ENCODE measurements around the gene SNX22.

Gene SNX22

GRCh38 chr15:64155802-64156651 is 4.5 kb downstream of the SNX22 start:
- DNase-seq (ENCODE audit: low read depth in 1 of 2, low spot score in 1 of 2) = no peak

GRCh38 chr15:64156652-64157331 is 5.3 kb downstream of the SNX22 start:
- DNase-seq (ENCODE audit: low read depth in 1 of 2, low spot score in 1 of 2) = no peak

GRCh38 chr15:64157599-64158125 is 6.1 kb downstream of the SNX22 start:
- DNase-seq (ENCODE audit: low read depth in 1 of 2, low spot score in 1 of 2) = no peak

- DNase-seq (ENCODE audit: low read depth in 1 of 2, low spot score in 1 of 2) = no peak
Observed at GRCh38 chr15:64158363-64159134, 7.0 kb downstream of the SNX22 start.

GRCh38 chr15:64161688-64162477 is 10.4 kb downstream of the SNX22 start:
- no peak for DNase-seq (ENCODE audit: low read depth in 1 of 2, low spot score in 1 of 2)

GRCh38 chr15:64162478-64162868 is 10.9 kb downstream of the SNX22 start:
- DNase-seq (ENCODE audit: low read depth in 1 of 2, low spot score in 1 of 2) = peak in 1 of 2 donors; percentile 15

- DNase-seq (ENCODE audit: low read depth in 1 of 2, low spot score in 1 of 2) = peak; percentile 92 to 96
Observed at GRCh38 chr15:64162869-64163658, 11.5 kb downstream of the SNX22 start, which contains the start of gene PPIB. Gene PPIB (minus strand): TSS chr15:64163022. CDS start chr15:64162986, 36 bp downstream.

- DNase-seq (ENCODE audit: low read depth in 1 of 2, low spot score in 1 of 2) = no peak
Observed at GRCh38 chr15:64163659-64164362, 12.3 kb downstream of the SNX22 start.

GRCh38 chr15:64164436-64164835 is 12.9 kb downstream of the SNX22 start:
- DNase-seq (ENCODE audit: low read depth in 1 of 2, low spot score in 1 of 2) = no peak

- no peak for DNase-seq (ENCODE audit: low read depth in 1 of 2, low spot score in 1 of 2)
Observed at GRCh38 chr15:64166102-64166890, 14.8 kb downstream of the SNX22 start.

- no peak for DNase-seq (ENCODE audit: low read depth in 1 of 2, low spot score in 1 of 2)
Observed at GRCh38 chr15:64180235-64180824, 28.8 kb downstream of the SNX22 start.

GRCh38 chr15:64182859-64183370 is 31.4 kb downstream of the SNX22 start:
- DNase-seq (ENCODE audit: low read depth in 1 of 2, low spot score in 1 of 2) = no peak

GRCh38 chr15:64185146-64185911 is 33.8 kb downstream of the SNX22 start:
- DNase-seq (ENCODE audit: low read depth in 1 of 2, low spot score in 1 of 2) = no peak

- DNase-seq (ENCODE audit: low read depth in 1 of 2, low spot score in 1 of 2) = no peak
Observed at GRCh38 chr15:64187396-64188191, 36.1 kb downstream of the SNX22 start.

- no peak for DNase-seq (ENCODE audit: low read depth in 1 of 2, low spot score in 1 of 2)
Observed at GRCh38 chr15:64191971-64192830, 40.7 kb downstream of the SNX22 start.
